ENCODE results near the gene MCRS1.

Gene MCRS1

DNA sequence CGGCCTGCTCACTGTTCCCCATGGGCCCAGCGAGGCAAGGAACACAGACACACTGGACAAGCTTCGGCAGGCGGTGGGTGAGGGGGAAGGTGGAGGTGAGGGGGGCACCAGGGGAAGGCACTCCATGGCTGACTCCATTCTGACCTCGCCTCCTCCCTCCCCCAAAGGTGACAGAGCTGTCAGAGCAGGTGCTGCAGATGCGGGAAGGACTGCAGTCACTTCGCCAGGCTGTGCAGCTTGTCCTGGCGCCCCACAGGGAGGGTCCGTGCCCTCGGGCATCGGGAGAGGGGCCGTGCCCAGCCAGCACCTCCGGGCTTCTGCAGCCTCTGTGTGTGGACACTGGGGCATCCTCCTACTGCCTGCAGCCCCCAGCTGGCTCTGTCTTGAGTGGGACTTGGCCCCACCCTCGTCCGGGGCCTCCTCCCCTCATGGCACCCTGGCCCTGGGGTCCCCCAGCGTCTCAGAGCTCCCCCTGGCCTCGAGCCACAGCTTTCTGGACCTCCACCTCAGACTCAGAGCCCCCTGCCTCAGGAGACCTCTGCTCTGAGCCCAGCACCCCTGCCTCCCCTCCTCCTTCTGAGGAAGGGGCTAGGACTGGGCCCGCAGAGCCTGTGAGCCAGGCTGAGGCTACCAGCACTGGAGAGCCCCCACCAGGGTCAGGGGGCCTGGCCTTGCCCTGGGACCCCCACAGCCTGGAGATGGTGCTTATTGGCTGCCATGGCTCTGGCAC is 10.6 kb downstream of the MCRS1 start:
- FAIRE-seq = no peak
- no peak for DNase-seq (ENCODE audit: insufficient read length, low spot score)

DNA sequence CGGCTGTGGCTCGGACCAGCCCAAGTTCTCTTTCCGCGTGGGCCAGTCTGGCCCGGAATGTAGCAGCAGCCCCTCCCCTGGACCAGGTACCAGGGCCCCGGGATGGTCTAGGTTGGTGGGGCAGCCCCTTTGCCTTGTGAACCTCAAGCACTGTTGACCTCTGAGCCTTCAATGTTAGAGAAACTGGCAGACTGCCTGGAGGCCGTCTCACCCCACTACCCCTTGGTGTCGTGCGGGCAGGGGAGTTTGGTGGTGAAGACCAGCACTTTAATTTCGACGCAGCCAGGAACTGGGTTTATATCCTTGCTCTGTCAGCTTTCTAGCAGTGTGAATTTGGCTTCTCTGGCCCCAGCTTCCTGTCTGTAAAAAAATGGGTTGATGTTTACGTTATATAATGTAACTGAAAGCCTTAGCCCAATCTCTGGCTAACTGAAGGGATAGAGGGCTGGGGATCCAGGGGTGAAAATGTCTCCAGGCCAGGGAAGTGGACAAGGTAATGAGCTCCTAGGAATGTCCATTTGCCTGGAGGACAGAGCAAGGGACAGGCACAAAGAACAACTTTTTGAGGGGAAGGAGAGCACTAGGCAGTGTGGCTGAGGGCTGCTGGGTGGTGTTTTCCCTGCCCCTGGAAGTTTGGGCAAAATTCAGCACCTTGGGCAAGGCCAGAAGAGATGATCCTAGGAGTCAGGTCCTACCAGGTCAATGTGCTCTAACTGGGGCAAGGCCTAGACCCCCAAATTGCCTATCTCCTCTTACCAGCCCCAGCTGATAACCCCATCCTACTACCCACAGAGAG is 11.4 kb downstream of the MCRS1 start:
- DNase-seq (ENCODE audit: insufficient read length, low spot score) (no peak), FAIRE-seq (no peak)

DNA sequence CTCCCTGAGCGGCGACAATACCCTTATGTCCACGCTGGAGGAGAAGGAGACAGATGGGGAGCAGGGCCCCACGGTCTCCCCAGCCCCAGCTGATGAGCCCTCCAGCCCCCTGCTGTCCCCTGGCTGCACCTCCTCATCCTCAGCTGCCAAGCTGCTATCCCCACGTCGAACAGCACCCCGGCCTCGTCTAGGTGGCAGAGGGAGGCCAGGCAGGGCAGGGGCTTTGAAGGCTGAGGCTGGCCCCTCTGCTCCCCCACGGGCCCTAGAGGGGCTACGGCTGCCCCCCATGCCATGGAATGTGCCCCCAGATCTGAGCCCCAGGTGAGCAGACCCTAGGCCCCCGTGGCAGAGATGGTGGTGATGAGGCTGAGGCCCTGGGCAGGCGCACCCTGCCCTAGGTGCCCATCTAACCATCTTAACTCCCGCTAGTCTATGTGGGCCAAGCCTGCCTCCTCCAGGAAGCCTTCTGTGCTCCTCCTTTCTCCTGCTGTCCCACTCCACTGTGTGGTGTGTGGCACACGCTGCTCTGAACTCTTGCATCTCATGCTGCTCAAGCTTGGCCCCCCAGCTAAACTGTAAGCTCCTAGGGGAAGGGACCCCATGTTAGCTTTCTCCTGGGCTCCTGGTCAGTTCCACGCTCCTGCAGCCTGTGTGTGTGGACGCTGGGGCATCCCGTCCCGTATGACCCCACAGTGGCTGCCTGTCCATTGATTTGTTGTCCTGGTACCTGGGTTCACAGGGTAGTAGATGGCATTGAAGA is 12.1 kb downstream of the MCRS1 start:
- FAIRE-seq (no peak), DNase-seq (ENCODE audit: insufficient read length, low spot score) (no peak)

DNA sequence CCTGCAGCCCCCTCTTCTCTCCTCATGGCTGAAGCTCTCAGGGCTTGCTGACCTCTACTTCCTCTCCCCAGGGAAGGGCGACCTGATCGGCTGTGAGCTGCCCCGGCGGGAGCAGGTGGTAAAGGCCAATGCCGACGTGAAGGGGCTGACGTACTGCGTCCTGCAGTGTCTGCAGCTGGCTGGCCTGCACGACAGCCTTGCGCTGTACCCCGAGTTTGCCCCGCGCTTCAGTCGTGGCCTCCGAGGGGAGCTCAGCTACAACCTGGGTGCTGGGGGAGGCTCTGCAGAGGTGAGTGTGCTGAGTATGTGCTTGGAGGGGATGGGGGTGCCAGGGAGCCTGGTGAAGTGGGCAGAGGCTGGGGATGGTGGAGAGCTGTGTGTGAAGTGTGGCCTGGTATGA is 13.7 kb downstream of the MCRS1 start:
- no peak for FAIRE-seq
- DNase-seq (ENCODE audit: insufficient read length, low spot score) = no peak

DNA sequence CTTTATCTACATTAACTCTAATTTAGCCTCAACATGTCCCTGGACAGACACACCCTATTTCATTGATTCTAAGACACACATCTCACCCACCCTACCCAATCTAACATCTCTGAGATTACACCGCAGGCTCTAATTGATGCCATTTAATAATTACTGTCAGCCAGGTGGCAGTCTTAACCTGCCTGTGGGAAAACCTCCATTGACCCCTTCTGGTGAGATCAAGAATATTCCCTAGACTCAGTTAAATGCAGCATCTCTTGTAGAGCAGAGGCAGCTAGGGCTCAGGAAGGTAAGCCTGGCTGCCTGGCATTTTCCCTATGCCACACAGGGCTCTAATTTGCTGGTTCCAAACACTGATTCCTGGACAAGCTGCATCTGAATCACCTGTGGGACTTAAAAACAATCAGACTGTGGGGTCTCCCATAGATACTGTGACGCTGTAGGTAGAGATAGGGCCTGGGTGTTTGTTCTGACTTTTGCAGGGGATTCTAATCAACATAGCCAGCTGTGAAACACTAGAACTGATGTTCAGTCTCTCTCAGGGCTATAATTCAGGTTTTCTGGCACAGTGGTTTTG is 14.3 kb downstream of the MCRS1 start:
- FAIRE-seq = no peak
- no peak for DNase-seq (ENCODE audit: insufficient read length, low spot score)

DNA sequence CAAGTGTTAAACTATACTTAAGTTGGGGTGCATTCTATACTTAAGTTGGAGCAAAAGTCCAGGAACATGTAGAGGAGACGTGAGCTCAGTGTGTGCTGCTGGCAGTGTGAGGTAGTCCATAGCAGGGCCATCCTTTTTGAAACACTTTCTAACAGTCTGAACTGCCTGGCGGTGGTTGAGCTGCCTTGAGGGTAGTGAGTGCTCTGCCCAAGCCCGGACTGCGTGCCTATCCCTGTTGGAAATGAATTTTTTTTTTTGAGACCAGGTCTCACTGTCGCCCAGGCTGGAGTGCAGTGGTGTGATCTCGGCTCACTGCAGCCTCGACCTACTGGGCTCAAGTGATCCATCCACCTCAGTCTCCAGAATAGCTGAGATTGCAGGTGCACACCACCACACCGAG is 15.0 kb downstream of the MCRS1 start:
- no peak for DNase-seq (ENCODE audit: insufficient read length, low spot score)
- FAIRE-seq = no peak

DNA sequence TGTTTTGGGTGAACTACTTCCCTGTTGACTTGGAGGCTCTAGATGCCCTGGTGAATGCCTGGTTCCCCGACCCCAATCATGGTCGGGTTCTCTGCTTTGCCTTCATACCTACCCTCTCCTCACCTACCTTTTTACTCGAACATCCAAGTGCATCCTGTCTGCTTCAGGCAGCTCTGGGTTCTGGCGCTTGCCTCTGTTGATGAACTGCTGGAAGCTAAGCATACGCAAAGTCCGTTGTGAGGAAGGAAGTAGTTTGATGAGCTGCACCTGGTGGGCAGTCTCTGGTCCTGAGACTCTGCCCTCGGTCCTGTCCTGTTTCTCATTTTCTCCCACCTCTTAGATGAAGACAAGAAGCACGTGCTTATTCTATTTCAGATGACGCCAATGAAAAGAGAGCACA is 15.5 kb downstream of the MCRS1 start:
- no peak for DNase-seq (ENCODE audit: insufficient read length, low spot score)
- no peak for FAIRE-seq

DNA sequence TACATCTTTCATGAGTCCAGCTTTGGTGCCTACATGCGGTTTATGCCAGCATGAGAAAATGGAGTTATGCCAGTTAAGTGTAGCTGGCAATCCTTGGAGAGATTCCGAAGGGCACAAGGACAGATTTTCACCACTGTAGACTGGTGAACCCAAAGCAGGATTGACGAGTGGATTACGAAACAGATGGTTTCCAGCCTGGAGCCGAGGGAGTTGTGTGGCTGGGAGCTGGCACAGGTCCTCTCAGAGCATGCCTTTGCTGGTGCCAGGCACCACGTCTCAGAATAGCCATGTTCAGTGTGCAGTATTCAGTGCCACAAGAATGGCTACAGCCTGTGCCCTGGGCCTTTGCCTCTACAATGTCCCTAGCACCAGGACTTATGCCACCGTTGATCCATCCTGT is 15.9 kb downstream of the MCRS1 start:
- DNase-seq (ENCODE audit: insufficient read length, low spot score) (no peak), FAIRE-seq (no peak)

DNA sequence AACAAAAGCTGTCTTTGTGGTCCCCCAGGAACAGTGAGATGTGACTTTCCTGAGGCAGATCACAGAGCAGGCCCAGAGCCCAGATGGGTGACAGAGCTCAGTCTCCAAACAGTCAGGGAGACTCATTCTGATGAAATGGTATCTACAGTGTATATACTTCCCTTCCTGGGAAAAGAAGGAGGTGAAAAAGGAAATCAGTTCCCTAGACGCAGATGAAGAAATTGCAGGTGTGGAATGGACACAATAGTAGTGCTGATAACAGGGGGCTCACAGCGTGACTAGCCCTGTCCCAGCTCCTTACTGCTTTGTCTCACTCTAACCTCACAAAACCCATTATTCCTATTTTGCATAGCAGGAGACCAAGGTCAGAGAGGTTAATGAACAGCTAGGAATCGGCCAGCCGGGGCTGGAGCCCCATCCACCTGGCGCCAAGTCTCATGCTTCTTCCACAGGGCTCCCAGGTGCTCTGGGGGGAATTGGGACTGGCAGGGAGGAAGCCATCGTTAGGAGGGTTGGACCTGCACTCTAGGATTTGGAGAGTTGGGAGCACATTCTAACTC is 17.2 kb downstream of the MCRS1 start:
- FAIRE-seq = no peak
- no peak for DNase-seq (ENCODE audit: insufficient read length, low spot score)

DNA sequence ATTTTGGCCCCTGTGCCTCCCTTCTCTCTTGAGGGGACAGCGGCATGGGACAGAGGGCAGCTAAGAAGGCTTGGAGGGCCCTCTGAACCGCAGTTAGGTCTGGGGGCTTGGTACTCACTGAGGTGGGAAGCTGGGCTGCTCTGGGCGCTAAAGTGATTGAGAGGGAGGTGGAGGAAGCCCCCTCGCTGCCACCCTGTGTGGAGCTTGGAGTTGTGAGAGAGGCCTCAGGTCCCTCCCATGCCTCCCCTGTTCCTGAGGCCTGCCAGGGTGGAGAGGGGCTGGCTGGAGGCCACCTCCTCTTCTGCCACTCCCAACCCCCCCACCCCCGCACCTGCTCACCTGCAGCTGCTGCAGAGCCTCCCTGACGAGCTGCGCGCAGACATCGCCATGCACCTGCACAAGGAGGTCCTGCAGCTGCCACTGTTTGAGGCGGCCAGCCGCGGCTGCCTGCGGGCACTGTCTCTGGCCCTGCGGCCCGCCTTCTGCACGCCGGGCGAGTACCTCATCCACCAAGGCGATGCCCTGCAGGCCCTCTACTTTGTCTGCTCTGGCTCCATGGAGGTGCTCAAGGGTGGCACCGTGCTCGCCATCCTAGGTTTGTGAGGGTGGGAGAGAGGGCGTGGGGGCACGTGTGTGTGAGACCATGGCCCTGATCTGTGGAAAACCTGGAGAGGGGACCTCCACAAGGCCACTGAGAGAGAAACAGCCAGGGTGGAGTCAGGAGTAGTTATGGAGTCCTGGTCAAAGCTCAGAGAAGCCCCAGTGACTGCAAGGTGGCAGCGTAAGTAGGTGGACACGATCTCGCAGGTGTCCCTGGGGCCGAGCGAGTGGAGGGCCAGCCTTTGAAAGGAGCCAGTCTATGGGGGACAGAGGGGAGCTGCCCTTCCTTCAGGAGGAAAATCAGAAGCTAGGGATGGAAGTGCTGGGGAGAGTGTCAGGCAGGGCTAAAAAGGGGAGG is 17.9 kb downstream of the MCRS1 start:
- DNase-seq (ENCODE audit: insufficient read length, low spot score) (no peak), FAIRE-seq (no peak)

DNA sequence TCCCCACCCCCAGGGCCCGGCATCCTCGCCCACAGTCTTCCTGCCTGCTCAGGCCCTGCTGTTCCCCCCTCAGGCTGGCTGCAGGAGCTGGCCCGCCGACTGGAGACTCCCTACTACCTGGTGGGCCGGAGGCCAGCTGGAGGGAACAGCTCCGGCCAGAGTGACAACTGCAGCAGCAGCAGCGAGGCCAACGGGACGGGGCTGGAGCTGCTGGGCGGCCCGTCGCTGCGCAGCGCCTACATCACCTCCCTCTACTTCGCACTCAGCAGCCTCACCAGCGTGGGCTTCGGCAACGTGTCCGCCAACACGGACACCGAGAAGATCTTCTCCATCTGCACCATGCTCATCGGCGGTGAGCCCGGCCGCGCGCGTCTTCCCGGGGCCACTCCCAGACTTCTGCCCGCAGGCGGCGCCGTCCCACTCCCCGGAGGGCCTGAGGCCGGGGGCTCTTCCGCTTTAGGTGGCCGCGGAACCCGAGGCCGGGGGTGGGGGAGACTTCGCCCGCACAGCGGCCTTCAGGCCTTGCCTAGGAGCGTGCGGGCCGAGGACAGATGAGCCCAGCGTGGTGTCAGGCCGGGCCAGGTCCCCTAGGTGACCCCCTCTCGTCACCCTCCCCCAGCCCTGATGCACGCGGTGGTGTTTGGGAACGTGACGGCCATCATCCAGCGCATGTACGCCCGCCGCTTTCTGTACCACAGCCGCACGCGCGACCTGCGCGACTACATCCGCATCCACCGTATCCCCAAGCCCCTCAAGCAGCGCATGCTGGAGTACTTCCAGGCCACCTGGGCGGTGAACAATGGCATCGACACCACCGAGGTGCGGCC is 18.9 kb downstream of the MCRS1 start:
- no peak for FAIRE-seq

DNA sequence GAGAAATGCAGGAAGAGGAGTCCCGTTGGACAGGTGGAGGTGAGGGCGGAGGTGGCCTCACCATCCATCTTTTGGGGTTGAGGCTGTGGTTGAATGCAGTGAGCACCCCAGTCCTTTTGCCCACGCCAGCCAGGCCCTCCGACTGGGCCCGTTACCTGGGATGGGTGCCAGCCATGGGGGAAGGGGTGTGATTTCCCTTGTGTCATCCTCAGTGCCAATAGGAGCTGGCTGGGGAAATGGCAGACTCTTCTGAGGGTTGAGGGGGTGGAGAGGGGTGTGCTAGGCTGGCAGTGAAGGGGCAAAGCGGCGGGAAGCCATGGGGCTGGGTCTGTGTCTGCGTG is 19.5 kb downstream of the MCRS1 start:
- FAIRE-seq (no peak), DNase-seq (ENCODE audit: insufficient read length, low spot score) (no peak)

More for the DNA sequence above, 18.9 kb downstream of the MCRS1 start:
- no peak for DNase-seq (ENCODE audit: insufficient read length, low spot score)

DNA sequence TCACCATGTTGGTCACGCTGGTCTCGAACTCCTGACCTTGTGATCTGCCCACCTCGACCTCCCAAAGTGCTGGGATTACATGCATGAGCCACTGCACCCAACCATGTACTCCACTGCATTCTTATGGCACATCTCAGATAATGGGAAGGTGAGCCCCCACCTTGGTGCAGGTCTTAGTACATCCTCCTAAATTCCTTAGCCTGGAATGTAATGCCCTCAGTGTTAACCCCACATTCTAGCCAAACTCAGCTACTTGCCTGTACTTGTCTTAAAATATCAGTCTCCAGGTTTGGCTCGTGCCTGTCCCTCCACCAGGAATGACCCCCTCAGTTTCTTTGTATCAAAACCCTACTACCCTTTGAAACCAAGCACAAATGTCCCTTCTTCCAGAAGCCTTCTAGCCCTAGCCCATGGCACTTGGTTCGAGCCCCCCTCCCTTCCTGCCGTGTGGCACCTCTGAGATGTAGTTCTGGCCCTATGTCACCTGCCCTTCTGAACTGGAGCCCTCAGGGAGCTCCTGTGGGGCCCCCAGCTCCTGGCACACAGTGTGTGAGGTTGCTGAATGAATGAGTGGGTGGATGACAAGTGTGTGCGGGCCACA is 20.8 kb downstream of the MCRS1 start:
- FAIRE-seq (no peak), DNase-seq (ENCODE audit: insufficient read length, low spot score) (no peak)

DNA sequence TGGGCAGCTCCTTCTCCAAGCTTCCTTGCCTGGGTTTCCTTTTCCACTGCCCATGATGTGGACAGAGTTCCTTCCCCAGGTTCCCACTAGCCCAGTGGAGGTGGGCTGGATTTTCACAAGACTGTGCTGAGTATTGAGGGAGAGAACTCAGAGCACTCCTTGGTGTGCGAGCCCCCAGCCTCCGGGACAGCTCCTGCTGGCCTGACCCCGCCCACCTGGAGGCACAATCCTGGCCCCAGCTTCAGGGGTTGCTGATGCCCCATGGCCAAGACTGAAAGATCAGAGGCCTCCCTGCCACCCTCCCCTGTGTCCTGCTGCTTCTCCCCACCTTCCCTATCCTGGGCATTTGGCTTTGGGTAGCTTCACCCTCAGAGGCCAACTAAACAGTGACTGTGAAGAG is 21.5 kb downstream of the MCRS1 start:
- FAIRE-seq (no peak), DNase-seq (ENCODE audit: insufficient read length, low spot score) (no peak)

DNA sequence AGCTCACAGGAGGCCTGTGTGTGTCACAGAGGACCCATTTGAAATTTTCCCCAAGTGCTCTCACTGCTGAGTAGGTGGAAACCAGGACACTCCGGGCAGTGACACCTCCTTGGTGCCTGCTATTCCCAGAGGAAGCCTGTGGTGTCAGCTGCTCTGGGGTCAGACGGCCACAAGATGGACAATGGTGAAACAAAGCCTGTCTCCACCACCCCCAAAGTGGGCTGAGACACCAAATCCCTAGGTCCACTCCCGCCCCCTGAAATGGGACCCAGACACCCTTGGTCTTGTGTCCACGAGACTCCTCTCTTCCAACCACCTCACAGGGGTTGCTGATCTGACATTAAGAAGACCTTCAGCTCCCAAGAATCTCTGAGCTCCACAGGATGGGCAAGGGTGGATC is 22.1 kb downstream of the MCRS1 start:
- DNase-seq (ENCODE audit: insufficient read length, low spot score) = no peak
- no peak for FAIRE-seq

DNA sequence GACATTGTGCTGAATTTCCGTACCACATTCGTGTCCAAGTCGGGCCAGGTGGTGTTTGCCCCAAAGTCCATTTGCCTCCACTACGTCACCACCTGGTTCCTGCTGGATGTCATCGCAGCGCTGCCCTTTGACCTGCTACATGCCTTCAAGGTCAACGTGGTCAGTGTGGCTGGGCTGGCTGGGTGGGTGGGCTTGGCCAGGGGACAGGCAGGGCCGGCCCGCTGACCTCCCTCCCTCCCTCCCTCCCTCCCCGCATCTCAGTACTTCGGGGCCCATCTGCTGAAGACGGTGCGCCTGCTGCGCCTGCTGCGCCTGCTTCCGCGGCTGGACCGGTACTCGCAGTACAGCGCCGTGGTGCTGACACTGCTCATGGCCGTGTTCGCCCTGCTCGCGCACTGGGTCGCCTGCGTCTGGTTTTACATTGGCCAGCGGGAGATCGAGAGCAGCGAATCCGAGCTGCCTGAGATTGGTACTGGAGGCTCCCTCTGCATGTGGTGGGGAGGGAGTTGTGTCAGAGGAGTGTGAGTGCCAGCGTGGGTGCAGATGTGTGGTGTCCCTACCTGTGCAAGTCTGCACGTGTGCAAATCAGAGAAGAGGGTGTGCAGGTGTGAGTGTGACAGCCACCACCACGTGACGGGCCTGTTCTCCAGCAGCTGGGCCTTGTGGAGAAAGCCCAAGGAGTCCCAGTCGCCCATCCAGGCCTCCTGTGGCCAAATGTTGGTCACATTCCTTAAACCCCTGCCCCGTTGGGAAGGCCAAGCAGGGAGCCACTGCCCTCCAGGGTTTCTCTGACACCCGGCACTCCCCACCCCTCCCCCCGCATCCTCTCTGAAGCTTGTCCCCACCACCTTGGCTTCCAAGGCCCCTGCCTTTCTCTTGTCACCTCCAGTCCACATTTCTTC is 23.8 kb downstream of the MCRS1 start:
- FAIRE-seq (no peak), DNase-seq (ENCODE audit: insufficient read length, low spot score) (no peak)

DNA sequence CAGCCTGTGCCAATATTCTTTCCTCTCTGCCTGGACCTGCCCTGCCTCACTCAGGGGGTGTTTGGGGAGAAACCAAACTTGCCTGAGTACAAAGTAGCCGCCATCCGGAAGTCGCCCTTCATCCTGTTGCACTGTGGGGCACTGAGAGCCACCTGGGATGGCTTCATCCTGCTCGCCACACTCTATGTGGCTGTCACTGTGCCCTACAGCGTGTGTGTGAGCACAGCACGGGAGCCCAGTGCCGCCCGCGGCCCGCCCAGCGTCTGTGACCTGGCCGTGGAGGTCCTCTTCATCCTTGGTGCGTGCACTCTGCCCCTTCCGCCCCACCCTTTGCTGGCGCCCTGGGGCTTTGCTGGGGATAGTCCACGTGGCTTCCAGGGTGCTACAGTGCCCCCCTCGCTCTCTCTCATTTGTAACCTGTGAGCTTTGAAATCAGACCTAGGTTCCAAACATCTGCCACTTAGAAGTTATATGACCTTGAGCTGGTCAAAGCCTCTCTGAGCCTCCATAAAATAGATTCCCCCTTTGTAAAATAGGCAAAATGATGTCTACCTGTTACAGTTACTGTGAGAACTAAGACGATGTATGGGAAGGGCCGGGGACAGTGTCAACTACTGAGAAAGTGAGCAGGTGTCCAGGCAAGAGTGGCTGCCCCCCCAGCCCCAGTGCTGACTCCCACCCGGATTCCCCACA is 24.6 kb downstream of the MCRS1 start:
- no peak for DNase-seq (ENCODE audit: insufficient read length, low spot score)
- no peak for FAIRE-seq
